Suprapubic skin (tissue), 4 donors: ENCODE measurements around the gene IFT27. TPM values are rescaled to one million over a fixed set of nuclear protein-coding genes. Genes with fewer than 3 reads are reported as not detected.

ENCODE experiments used
- DNase-seq, 2 donors: peaks; one replicate each; pipeline ENCODE4 v3.0.0-alpha.2; 2019; ENCODE audit warnings: low spot score in 2 of 2
- H3K27ac ChIP-seq: fragments of 200-600 bp; sonication (generic); one replicate; pipeline ENCODE4 v1.5.1; 2019
- H3K27me3 ChIP-seq: fragments of 200-600 bp; sonication (generic); one replicate; pipeline ENCODE4 v1.5.1; 2019
- H3K36me3 ChIP-seq: fragments of 200-600 bp; sonication (generic); one replicate; pipeline ENCODE4 v1.5.1; 2019
- H3K4me1 ChIP-seq: fragments of 200-600 bp; sonication (generic); one replicate; pipeline ENCODE4 v1.5.1; 2019
- H3K4me3 ChIP-seq: fragments of 200-600 bp; sonication (generic); one replicate; pipeline ENCODE4 v1.5.1; 2019; ENCODE audit warnings: mild to moderate bottlenecking
- H3K9me3 ChIP-seq: fragments of 200-600 bp; sonication (generic); one replicate; pipeline ENCODE4 v1.5.1; 2019
- CTCF ChIP-seq, 2 donors: fragments of 200-600 bp in 1 of 2; fragments of 450-650 bp in 1 of 2; sonication (generic) in 1 of 2; IDR thresholded peaks; one replicate each; pipeline ENCODE4 v1.5.1; 2016 to 2019; ENCODE audit warnings: antibody characterized with exemption in 2 of 2, mild to moderate bottlenecking in 1 of 2, moderate library complexity in 1 of 2
- EP300 ChIP-seq: sonication (generic); formaldehyde crosslinking; IDR thresholded peaks from one replicate; pipeline ENCODE4 v1.6.1; 2017; ENCODE audit warnings: antibody characterized with exemption
- POLR2A ChIP-seq, 2 donors: fragments of 450-650 bp; IDR thresholded peaks; one replicate each; pipeline ENCODE4 v1.6.1; 2017; ENCODE audit warnings: antibody characterized with exemption in 2 of 2, mild to moderate bottlenecking in 2 of 2, moderate library complexity in 2 of 2
- POLR2AphosphoS5 ChIP-seq, 3 donors: sonication (generic); formaldehyde crosslinking; IDR thresholded peaks; one replicate each; pipeline ENCODE4 v1.6.1; 2017; ENCODE audit warnings: antibody characterized with exemption in 3 of 3
- WGBS: methylation state at CpG from one replicate; pipeline ENCODE4 v1.1.5; 2018; 5-methylcytosine and 5-hydroxymethylcytosine counted together
- total RNA-seq, 4 donors: library from RNA; depleted of rRNA; stranded (reverse); fragments of >200 nt; gene quantifications; one replicate each; pipeline ENCODE4 v1.1.0, GENCODE V29; 2016

Gene IFT27
- total RNA-seq, 4 donors from 2014 or later = 8.2 to 29.0 (median 17.7) TPM

- Histone ChIP-seq H3K27me3 (no peaks in the 10 kb centered on the region), H3K4me1 (peaks cover 11% of the 10 kb centered on the region), H3K9me3 (no peaks in the 10 kb centered on the region), H3K4me3 (no peak overlapping the region), H3K36me3 (peaks cover 17% of the 10 kb centered on the region), H3K27ac (no peak overlapping the region)
- TF ChIP-seq CTCF (IDR thresholded peaks at IDR 0.05) = no peak
- TF ChIP-seq POLR2AphosphoS5 (IDR thresholded peaks at IDR 0.05) = no peak
- TF ChIP-seq POLR2A (IDR thresholded peaks at IDR 0.05) = no peak
- TF ChIP-seq EP300 = no peak
- 82% methylated on average over 10 of the region's 11 CpGs for WGBS
- peak in 1 of 2 donors; percentile 26 for DNase-seq
These were observed 9.9 kb downstream of the IFT27 start for GRCh38 chr22:36765943-36766450.

GRCh38 chr22:36765131-36765942 is 10.6 kb downstream of the IFT27 start:
- WGBS = 82% methylated on average over 14 of the region's 17 CpGs
- peaks cover 11% of the 10 kb centered on the region for H3K4me1 ChIP-seq
- peak; percentile 35 to 45 for DNase-seq

GRCh38 chr22:36764641-36765040 is 11.3 kb downstream of the IFT27 start:
- peaks cover 17% of the 10 kb centered on the region for H3K36me3 ChIP-seq
- peak; percentile 17 to 61 for DNase-seq
- 81% methylated on average over 6 of the region's 6 CpGs for WGBS
- H3K4me1 ChIP-seq = peaks cover 11% of the 10 kb centered on the region
- H3K9me3 ChIP-seq = no peaks in the 10 kb centered on the region
- no peaks in the 10 kb centered on the region for H3K27me3 ChIP-seq
- no peak overlapping the region for H3K27ac ChIP-seq
- TF ChIP-seq EP300 (no peak), POLR2A (IDR thresholded peaks at IDR 0.05) (no peak), CTCF (IDR thresholded peaks at IDR 0.05) (no peak), POLR2AphosphoS5 (IDR thresholded peaks at IDR 0.05) (no peak)
- no peak overlapping the region for H3K4me3 ChIP-seq

More at GRCh38 chr22:36765131-36765942, 10.6 kb downstream of the IFT27 start:
- peaks cover 17% of the 10 kb centered on the region for H3K36me3 ChIP-seq
- H3K27me3 ChIP-seq = no peaks in the 10 kb centered on the region
- H3K27ac ChIP-seq = no peak overlapping the region
- H3K4me3 ChIP-seq = no peak overlapping the region
- no peaks in the 10 kb centered on the region for H3K9me3 ChIP-seq
- TF ChIP-seq EP300 = no peak
- no peak for TF ChIP-seq CTCF (IDR thresholded peaks at IDR 0.05)
- TF ChIP-seq POLR2AphosphoS5 (IDR thresholded peaks at IDR 0.05) = no peak
- TF ChIP-seq POLR2A (IDR thresholded peaks at IDR 0.05) = no peak

GRCh38 chr22:36764060-36764459 is 11.9 kb downstream of the IFT27 start:
- H3K27ac ChIP-seq = no peak overlapping the region
- H3K4me1 ChIP-seq = peaks cover 11% of the 10 kb centered on the region
- peak; percentile 24 to 57 for DNase-seq

More at GRCh38 chr22:36764060-36764459, 11.9 kb downstream of the IFT27 start:
- no peak overlapping the region for H3K4me3 ChIP-seq
- peaks cover 17% of the 10 kb centered on the region for H3K36me3 ChIP-seq
- no peaks in the 10 kb centered on the region for H3K9me3 ChIP-seq
- no peak for TF ChIP-seq EP300
- no peak for TF ChIP-seq POLR2AphosphoS5 (IDR thresholded peaks at IDR 0.05)
- TF ChIP-seq POLR2A (IDR thresholded peaks at IDR 0.05) = no peak
- TF ChIP-seq CTCF (IDR thresholded peaks at IDR 0.05) = no peak
- WGBS = 56% methylated on average over 9 of the region's 9 CpGs
- H3K27me3 ChIP-seq = no peaks in the 10 kb centered on the region
